GM06990 (cell line): Measurements from ENCODE around the gene BEND4.

Experiments used
- DNase-seq: peaks from one replicate; pipeline ENCODE4 v3.0.0-alpha.2; 2011; ENCODE audit not compliant: insufficient read length; ENCODE audit errors: extremely low read depth
- H3K27me3 ChIP-seq: replicated peaks from 2 replicates; pipeline ENCODE4 v1.6.0; 2011; ENCODE audit warnings: low read length; ENCODE audit not compliant: control insufficient read depth, insufficient read depth
- H3K36me3 ChIP-seq: 2 replicates; pipeline ENCODE4 v1.5.1; 2011; ENCODE audit warnings: low read length; ENCODE audit not compliant: control insufficient read depth, insufficient read depth
- H3K4me3 ChIP-seq: replicated peaks from 2 replicates; pipeline ENCODE4 v1.5.1; 2011; ENCODE audit warnings: low read depth, mild to moderate bottlenecking, control low read depth, low read length
- CTCF ChIP-seq: IDR thresholded peaks from 2 replicates; pipeline ENCODE4 v1.5.1; 2011; ENCODE audit warnings: low read length, control low read depth, mild to moderate bottlenecking, inconsistent platforms; ENCODE audit not compliant: insufficient read depth, poor library complexity, severe bottlenecking

The BEND4 gene

DNA sequence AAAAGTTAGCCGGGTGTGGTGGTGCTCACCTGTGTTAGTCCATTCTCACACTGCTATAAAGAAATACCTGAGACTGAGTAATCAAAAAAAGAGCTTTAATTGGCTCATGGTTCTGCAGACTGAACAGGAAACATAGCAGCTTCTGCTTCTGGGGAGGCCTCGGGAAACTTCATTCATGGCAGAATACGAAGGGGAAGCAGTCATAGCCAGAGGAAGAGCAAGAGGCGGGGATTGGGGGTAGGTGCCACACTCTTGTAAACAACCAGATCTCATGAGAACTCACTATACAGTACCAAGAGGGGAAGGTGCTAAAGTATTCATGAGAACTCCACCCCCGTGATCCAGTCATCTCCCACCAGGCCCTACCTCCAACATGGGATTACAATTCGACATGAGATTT lies 64.1 kb downstream of the BEND4 start:
- H3K4me3 ChIP-seq: no peak overlapping the region
- DNase-seq: no peak
- no peaks in the 10 kb centered on the region for H3K36me3 ChIP-seq
- TF ChIP-seq CTCF: no peak
- H3K27me3 ChIP-seq: no peaks in the 10 kb centered on the region

GRCh38 chr4:42083816-42084215 lies 68.6 kb downstream of the BEND4 start:
- Histone ChIP-seq H3K4me3 (no peak overlapping the region), H3K27me3 (no peaks in the 10 kb centered on the region), H3K36me3 (no peaks in the 10 kb centered on the region)
- TF ChIP-seq CTCF: no peak
- no peak for DNase-seq

DNA sequence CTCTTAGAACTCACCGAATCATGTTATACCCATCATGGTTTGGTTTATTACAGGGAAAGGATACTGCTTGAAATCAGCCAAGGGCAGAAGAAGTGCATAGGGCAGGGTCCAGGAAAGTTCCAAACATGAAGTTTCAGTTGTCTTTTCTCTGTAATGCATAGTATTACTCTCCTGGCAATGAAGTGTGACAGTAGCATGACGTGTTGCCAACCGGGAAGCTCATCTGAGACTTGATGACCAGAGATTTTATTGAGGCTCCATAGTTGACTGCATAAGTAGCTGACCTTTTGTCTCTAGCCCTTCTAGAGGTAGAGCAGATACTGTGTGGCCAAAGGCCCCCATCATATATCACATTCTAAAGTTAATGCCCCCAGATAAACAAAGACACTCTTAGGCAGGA lies 72.1 kb downstream of the BEND4 start:
- no peak for TF ChIP-seq CTCF
- DNase-seq: no peak
- Histone ChIP-seq H3K4me3 (no peak overlapping the region), H3K27me3 (no peaks in the 10 kb centered on the region), H3K36me3 (no peaks in the 10 kb centered on the region)

DNA sequence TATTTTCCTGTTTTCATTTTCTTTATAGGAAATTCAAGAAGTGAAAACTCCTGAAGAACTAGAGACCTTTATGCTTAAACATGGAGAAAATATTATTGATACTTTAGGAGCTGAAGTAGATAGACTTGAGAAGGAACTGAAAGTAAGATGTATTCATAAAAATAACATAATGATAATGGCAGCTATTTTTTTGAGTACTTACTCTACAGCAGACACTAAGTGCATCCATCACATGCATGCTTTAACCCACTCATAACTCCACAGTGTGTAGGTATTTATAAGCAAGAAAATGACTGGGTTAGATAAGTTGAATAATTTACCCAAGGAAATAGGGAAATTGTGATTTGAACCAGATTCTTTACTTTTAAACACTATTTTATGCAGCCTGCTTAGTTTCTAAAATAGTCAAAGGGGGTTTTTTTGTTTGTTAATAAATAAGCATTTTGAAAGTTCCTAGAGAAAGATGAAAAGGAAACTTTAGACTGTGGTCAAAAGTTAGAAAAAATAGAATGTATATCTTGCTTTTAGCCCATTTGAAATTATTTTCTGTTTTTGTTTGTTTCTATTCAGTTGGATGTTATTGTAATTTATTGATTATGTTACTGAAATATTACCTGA lies 74.2 kb downstream of the BEND4 start:
- Histone ChIP-seq H3K36me3 (no peaks in the 10 kb centered on the region), H3K27me3 (no peaks in the 10 kb centered on the region), H3K4me3 (no peak overlapping the region)
- DNase-seq: peak; percentile 24
- TF ChIP-seq CTCF: no peak

GRCh38 chr4:42074294-42074693 lies 78.2 kb downstream of the BEND4 start:
- H3K27me3 ChIP-seq: no peaks in the 10 kb centered on the region
- DNase-seq: no peak
- TF ChIP-seq CTCF: no peak
- H3K4me3 ChIP-seq: no peak overlapping the region
- H3K36me3 ChIP-seq: no peaks in the 10 kb centered on the region; the same call in 1 of the 2 replicates

DNA sequence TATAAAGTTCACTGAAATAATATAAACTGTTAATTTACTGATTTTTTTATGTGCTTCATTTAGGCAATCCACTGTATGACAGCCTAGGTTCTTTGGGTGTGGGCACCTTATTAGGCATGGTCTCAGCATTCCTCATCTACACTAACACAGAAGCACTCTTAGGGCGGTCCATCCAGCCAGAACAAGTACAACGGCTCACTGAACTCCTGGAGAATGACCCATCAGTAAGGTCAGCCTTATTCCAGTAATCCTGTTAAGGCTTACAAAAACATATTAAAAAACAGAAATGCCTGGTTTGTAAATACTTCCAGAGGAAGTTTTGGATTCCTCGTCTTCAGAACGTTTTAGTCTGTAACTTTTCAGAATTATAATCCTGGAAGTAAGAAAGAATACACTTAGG lies 82.0 kb downstream of the BEND4 start:
- no peak for TF ChIP-seq CTCF
- Histone ChIP-seq H3K36me3 (no peaks in the 10 kb centered on the region; the same call in 1 of the 2 replicates), H3K27me3 (no peaks in the 10 kb centered on the region), H3K4me3 (no peak overlapping the region)
- DNase-seq: no peak
